ENCODE measurements around the gene MTX3.

MTX3 gene

DNA sequence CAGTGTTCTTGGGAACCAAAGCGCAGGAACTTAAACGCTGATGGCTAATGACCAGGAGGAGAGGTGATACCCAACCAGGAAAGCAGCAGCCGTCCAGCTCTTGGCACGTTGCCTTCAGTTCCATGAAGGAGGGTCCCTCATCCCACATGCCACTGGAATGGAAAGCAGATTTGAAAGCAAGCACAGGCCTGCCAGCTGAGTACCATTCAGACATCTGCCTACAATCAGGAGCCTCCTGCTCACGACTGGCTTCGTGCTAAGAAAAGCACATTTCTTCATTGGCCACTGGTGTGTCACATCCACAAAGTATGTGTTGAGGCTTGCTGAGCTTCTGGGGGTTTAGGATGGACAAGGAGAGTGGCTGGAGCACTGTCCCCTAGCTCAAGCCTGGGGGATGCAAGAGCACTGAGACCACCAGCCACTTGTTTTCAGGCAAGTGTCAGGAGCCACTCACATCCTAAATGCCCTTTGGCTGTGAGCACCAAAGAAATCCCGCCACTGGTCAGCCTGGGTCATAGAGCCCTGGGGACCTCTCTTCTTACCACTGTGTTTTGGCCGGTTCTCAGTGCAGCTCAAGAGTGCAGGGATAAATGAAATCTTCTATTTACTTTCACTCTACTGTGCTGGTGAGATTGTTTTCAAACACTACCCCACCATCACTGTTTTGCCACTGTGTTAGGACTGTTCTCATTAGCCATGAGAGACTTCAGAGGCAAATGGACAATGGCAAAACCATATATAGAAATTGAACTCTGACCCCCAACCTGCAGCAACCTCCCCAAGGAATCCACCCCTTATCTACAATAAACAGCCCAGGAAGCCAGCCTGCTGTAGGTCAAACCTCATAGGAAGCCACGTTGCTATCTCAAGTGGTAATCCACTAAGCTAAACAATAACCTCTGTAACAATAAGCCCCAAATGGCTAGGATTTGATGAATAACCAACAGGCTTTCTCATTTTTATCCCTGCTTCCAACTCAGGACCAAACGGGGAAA lies 58.3 kb downstream of the MTX3 start:
- DNase-seq = peak; percentile 12

DNA sequence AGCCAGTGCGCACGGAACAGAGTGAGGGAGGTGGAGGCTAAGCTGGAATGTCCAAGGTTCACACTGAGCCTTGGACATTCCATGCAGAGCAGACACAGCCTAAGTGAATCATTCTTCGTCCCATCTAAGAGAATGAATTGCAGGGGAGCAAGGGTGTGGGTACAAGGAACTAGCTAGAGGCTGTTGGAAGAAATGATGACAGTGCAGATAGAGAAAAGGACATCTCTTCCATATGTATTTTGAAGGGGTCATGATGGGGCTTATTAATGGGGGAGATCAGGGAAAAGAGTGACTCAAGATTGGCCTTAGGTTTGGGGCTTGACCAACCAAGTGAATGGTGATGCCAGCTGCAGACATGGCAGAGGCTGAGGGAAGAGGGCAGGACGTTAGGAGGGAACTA lies 59.2 kb downstream of the MTX3 start:
- DNase-seq = no peak

DNA sequence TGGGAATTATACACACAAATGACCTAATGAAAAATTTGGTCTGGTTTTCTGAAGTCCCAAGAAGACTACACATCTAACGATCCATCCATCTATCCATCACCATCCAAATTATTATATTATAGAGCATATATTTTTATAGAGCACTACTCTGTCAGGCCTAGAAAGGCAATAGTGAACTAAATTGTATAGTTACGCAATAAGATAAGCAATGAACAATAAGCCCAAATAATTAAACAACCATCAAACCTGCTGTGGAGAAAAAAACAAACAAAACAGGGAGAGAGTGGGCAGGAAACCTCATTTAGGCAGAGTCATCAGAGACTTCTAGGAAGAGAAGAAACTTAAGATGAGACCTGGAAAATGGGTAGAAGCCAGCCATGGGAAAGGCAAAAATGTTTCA lies 59.7 kb downstream of the MTX3 start:
- DNase-seq = no peak

DNA sequence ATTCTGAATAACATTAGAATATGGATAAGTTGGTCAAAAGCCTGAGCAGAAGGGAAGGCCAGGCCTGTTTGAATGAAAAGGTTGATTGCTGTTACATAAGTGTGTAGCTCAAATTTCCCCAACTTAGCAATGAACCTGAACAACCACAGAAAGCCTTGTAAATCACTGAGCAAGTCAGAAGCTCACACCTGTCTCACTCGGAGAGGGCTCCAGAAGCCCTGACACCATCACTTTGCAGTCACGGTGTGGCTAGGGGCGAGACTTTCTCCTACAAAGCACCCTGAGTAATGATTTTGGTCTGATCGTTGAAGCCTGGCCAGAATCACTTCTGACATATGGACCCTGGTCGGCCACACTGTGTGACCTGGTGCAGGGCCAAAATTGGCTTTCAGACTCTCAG lies 62.0 kb downstream of the MTX3 start:
- peak; percentile 89 for DNase-seq

Measured in DMS79 treated with DMSO at 0.1 percent for 48 hours (cell line).